Endothelial cell of umbilical vein (primary cell): ENCODE data around the gene FPR1. TPM values are rescaled to one million over a fixed set of nuclear protein-coding genes. Genes with fewer than 3 reads are reported as not detected.

ENCODE experiments used
- BruUV-seq: library from RNA; stranded (reverse); fragments of 400-500 nt; replicated peaks from 2 replicates; lab custom pipeline; 2021; lab: Mats Ljungman, UMichigan
- CTCF ChIA-PET: fragments of 300-600, 350-600 bp; sonication (Branson Sonifier 250); formaldehyde crosslinking; loops from one replicate; lab custom pipeline; 2021; ENCODE audit warnings: antibody characterized with exemption, inconsistent platforms; lab: Charles Lee
- POLR2A ChIA-PET: fragments of 300-600, 350-600 bp; sonication (Branson Sonifier 250); formaldehyde crosslinking; loops from one replicate; lab custom pipeline; 2021; ENCODE audit warnings: antibody characterized with exemption, inconsistent platforms; lab: Charles Lee
- DNase-seq: peaks from one replicate; pipeline ENCODE4 v3.0.0-alpha.2; 2011; ENCODE audit warnings: low read depth, low spot score
- FAIRE-seq: peaks from 2 replicates; lab custom pipeline; 2011; peaks lifted over from hg19 to GRCh38; lab: Jason Lieb, UNC
- H2AFZ ChIP-seq: 2 replicates; pipeline ENCODE4 v1.6.0; 2012; ENCODE audit warnings: low read depth, low read length, control low read depth, inconsistent platforms
- H3K27ac ChIP-seq: 2 replicates; pipeline ENCODE4 v1.5.1; 2011; ENCODE audit warnings: low read depth, mild to moderate bottlenecking, control low read depth, low read length, moderate library complexity; ENCODE audit not compliant: insufficient read depth
- H3K27me3 ChIP-seq, 2 experiments: 2 replicates each; pipeline versions ENCODE4 v1.6.0 to v1.6.1; 2011; ENCODE audit warnings: low read length in 2 of 2, mixed read lengths in 1 of 2; ENCODE audit not compliant: control insufficient read depth in 2 of 2, insufficient read depth in 2 of 2
- H3K36me3 ChIP-seq, 2 experiments: 2 replicates in 1 of 2; 3 replicates in 1 of 2; pipeline ENCODE4 v1.5.1; 2011; ENCODE audit warnings: low read length in 2 of 2, mild to moderate bottlenecking in 1 of 2, moderate library complexity in 1 of 2; ENCODE audit not compliant: control insufficient read depth in 2 of 2, insufficient read depth in 2 of 2; ENCODE audit errors: extremely low read depth in 1 of 2
- H3K4me1 ChIP-seq: 3 replicates; pipeline ENCODE4 v1.5.1; 2011; ENCODE audit warnings: mild to moderate bottlenecking, low read length; ENCODE audit not compliant: control insufficient read depth, insufficient read depth; ENCODE audit errors: extremely low read depth
- H3K4me2 ChIP-seq: 2 replicates; pipeline ENCODE4 v1.6.1; 2011; ENCODE audit warnings: low read length, control low read depth, mixed read lengths; ENCODE audit not compliant: insufficient read depth
- H3K4me3 ChIP-seq, 3 experiments: fragments of 200-600 bp in 1 of 3; sonication (generic), shearing (Covaris generic) in 1 of 3; replicated peaks in 1 of 3; 2 replicates each; pipeline ENCODE4 v1.5.1; 2011 to 2016; ENCODE audit warnings: control low read depth in 3 of 3, low read length in 3 of 3, mild to moderate bottlenecking in 2 of 3, inconsistent platforms in 1 of 3, low read depth in 1 of 3, moderate library complexity in 1 of 3; ENCODE audit not compliant: insufficient read depth in 1 of 3
- H3K79me2 ChIP-seq: 2 replicates; pipeline ENCODE4 v1.6.0; 2012; ENCODE audit warnings: low read length, inconsistent platforms; ENCODE audit not compliant: control insufficient read depth, insufficient read depth
- H3K9ac ChIP-seq: replicated peaks from 2 replicates; pipeline ENCODE3; 2011; ENCODE audit warnings: low read length, control low read depth; ENCODE audit not compliant: insufficient read depth; ENCODE audit errors: extremely low read depth
- H3K9me1 ChIP-seq: replicated peaks from 3 replicates; pipeline ENCODE4 v1.6.0; 2011; ENCODE audit warnings: mild to moderate bottlenecking, low read length; ENCODE audit not compliant: control insufficient read depth, insufficient read depth; ENCODE audit errors: extremely low read depth
- H3K9me3 ChIP-seq: replicated peaks from 2 replicates; pipeline ENCODE4 v1.5.1; 2012; ENCODE audit warnings: low read length, inconsistent platforms; ENCODE audit not compliant: control insufficient read depth, insufficient read depth
- H4K20me1 ChIP-seq: replicated peaks from 2 replicates; pipeline ENCODE3; 2011; ENCODE audit warnings: mild to moderate bottlenecking, low read length; ENCODE audit not compliant: control insufficient read depth, insufficient read depth; ENCODE audit errors: extremely low read depth
- CTCF ChIP-seq, 2 donors: IDR thresholded peaks; 1 replicate in 1 of 2; 2 replicates in 1 of 2; pipeline ENCODE4 v1.5.1; 2011; ENCODE audit warnings: low read length in 2 of 2, mild to moderate bottlenecking in 2 of 2, moderate library complexity in 2 of 2, control low read depth in 1 of 2, inconsistent platforms in 1 of 2, low read depth in 1 of 2; ENCODE audit not compliant: insufficient read depth in 1 of 2; ENCODE audit errors: extremely low read depth in 1 of 2
- EZH2 ChIP-seq: IDR thresholded peaks from 2 replicates; pipeline ENCODE4 v1.6.1; 2012; ENCODE audit warnings: borderline replicate concordance, low read depth, mild to moderate bottlenecking, moderate library complexity, low read length, inconsistent platforms; ENCODE audit not compliant: severe bottlenecking
- JUN ChIP-seq: IDR thresholded peaks from 2 replicates; pipeline ENCODE4 v1.6.1; 2011; ENCODE audit warnings: borderline replicate concordance, low read depth; ENCODE audit not compliant: insufficient read length, insufficient read depth
- MAX ChIP-seq: IDR thresholded peaks from 2 replicates; pipeline ENCODE4 v1.6.1; 2011; ENCODE audit not compliant: insufficient read depth, insufficient read length
- MYC ChIP-seq: IDR thresholded peaks from one replicate; pipeline ENCODE4 v1.6.1; 2011; ENCODE audit warnings: mild to moderate bottlenecking, low read depth, low read length
- POLR2A ChIP-seq: IDR thresholded peaks from 2 replicates; pipeline ENCODE4 v1.6.1; 2012; ENCODE audit warnings: low read depth, mild to moderate bottlenecking, control low read depth, low read length
- POLR2AphosphoS5 ChIP-seq: IDR thresholded peaks from 2 replicates; pipeline ENCODE4 v1.6.1; 2012; ENCODE audit warnings: low read depth, mild to moderate bottlenecking, control low read depth, low read length, moderate library complexity; ENCODE audit not compliant: insufficient read depth
- dilution Hi-C: fragments of 300-500 bp; cut with MboI; formaldehyde crosslinking; loops from one replicate; pipeline ENCODE4 v1.15.0; 2019; ENCODE audit warnings: low sequenced_read_pairs; ENCODE audit not compliant: extremely low pct_ligation_motif_present
- intact Hi-C: fragments of 100-400 bp; cut with micrococcal nuclease; formaldehyde crosslinking; loops from one replicate; pipeline ENCODE4 v1.10.0; 2022
- polyA plus RNA-seq, 4 experiments: library from polyadenylated mRNA; depleted of rRNA in 3 of 4; stranded (reverse) in 3 of 4; unstranded in 1 of 4; fragments of >200 nt; gene quantifications; 2 replicates each; pipeline versions ENCODE4 v1.2.1 to v1.2.3, GENCODE V29; 2011 to 2012; ENCODE audit warnings: missing spikeins in 1 of 4
- total RNA-seq: library from RNA; stranded (reverse); gene quantifications from 2 replicates; pipeline ENCODE4 v1.2.3, GENCODE V29; 2021

Gene FPR1
- total and polyA plus RNA-seq, 2 donors (not counting 3 experiments of a cell fraction or from before 2014, with no cell fraction given), result not detected

- Histone ChIP-seq H2AFZ (no peak overlapping the region), H3K4me3 (no peak overlapping the region), H3K9me3 (no peaks in the 10 kb centered on the region), H4K20me1 (no peaks in the 10 kb centered on the region), H3K79me2 (no peaks in the 10 kb centered on the region), H3K27me3 (no peaks in the 10 kb centered on the region), H3K27ac (no peak overlapping the region), H3K9me1 (no peaks in the 10 kb centered on the region), H3K4me2 (no peak overlapping the region), H3K9ac (no peak overlapping the region), H3K4me1 (no peaks in the 10 kb centered on the region), H3K36me3 (no peaks in the 10 kb centered on the region)
- ChIA-PET POLR2A (no interaction called here), CTCF (no interaction called here)
- intact Hi-C loops, result no loop called here
- no peak for TF ChIP-seq MAX
- no peak for TF ChIP-seq POLR2A
- no peak for TF ChIP-seq JUN
- TF ChIP-seq POLR2AphosphoS5, result no peak
- no peak for TF ChIP-seq MYC
- DNase-seq (no peak), FAIRE-seq (no peak)
- dilution Hi-C loops, result no loop called here
- BruUV-seq, result no TSS peak
Observed at GRCh38 chr19:51750400-51751094, 1.1 kb downstream of the FPR1 start.

GRCh38 chr19:51749979-51750378, 1.7 kb downstream of the FPR1 start:
- no peak for FAIRE-seq

More at GRCh38 chr19:51749979-51750378, 1.7 kb downstream of the FPR1 start:
- DNase-seq, result no peak
- no TSS peak for BruUV-seq
- dilution Hi-C loops, result no loop called here
- intact Hi-C loops, result no loop called here
- H3K4me3 ChIP-seq, result no peak overlapping the region
- no peaks in the 10 kb centered on the region for H4K20me1 ChIP-seq
- no peak for TF ChIP-seq EZH2
- no peak for TF ChIP-seq MYC
- no peak for TF ChIP-seq CTCF (IDR thresholded peaks at IDR 0.05; ENCODE audit: extremely low read depth in 1 of 2, insufficient read depth in 1 of 2, low read depth in 1 of 2, low read length in 2 of 2)
- H3K27me3 ChIP-seq, result no peaks in the 10 kb centered on the region
- no peaks in the 10 kb centered on the region for H3K79me2 ChIP-seq
- ChIA-PET POLR2A (no interaction called here), CTCF (no interaction called here)
- no peaks in the 10 kb centered on the region for H3K36me3 ChIP-seq
- no peak overlapping the region for H3K4me2 ChIP-seq
- H3K9ac ChIP-seq, result no peak overlapping the region
- no peaks in the 10 kb centered on the region for H3K9me3 ChIP-seq
- no peak overlapping the region for H2AFZ ChIP-seq
- H3K9me1 ChIP-seq, result no peaks in the 10 kb centered on the region
- H3K4me1 ChIP-seq, result no peaks in the 10 kb centered on the region
- H3K27ac ChIP-seq, result no peak overlapping the region
